Epithelial cell of proximal tubule (primary cell): ENCODE data around the gene TSPAN4. TPM values are rescaled to one million over a fixed set of nuclear protein-coding genes. Genes with fewer than 3 reads are reported as not detected.

Experiments used
- DNase-seq: peaks from one replicate; pipeline ENCODE4 v3.0.0-alpha.2; 2011; ENCODE audit warnings: low read depth
- H3K4me3 ChIP-seq: 2 replicates; pipeline ENCODE4 v1.5.1; 2011; ENCODE audit warnings: low read depth, mild to moderate bottlenecking, low read length
- total RNA-seq: library from RNA; depleted of rRNA; stranded (reverse); fragments of >200 nt; gene quantifications from 2 replicates; pipeline ENCODE4 v1.2.3, GENCODE V29; 2015
- TF ChIP-seq, protein P1 (sequence below): conservative IDR thresholded peaks from 2 replicates; pipeline ENCODE4 v1.5.1; 2012; ENCODE audit warnings: low read depth, mild to moderate bottlenecking, low read length

Gene TSPAN4
- total RNA-seq, 1 donor from 2014 or later = 118 TPM

DNA sequence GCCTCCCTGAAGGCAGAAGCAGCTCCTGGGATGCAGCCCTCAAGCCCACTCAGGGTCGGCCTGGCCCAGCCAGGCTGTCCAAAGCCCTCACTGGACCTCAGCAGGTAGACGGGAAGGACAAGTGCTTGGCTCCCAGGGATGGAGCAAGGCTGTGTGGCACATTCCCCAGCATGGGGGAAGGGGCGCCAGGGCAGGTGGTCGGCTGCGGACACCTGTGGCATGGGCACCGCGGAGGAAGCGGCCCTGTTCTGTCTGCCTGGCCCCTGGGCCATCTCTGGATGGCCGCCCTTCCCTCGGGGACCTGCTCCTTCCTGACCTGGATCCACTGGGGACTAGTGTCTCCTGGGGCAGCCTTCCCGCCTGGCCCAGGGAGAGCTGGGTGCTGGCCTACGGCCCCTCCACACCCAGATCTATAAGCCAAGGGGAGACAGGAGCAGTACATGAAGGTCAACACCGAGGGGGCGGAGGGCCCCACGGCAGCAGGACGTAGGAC, 42.0 kb downstream of the TSPAN4 start:
- TF ChIP-seq, protein P1, sequence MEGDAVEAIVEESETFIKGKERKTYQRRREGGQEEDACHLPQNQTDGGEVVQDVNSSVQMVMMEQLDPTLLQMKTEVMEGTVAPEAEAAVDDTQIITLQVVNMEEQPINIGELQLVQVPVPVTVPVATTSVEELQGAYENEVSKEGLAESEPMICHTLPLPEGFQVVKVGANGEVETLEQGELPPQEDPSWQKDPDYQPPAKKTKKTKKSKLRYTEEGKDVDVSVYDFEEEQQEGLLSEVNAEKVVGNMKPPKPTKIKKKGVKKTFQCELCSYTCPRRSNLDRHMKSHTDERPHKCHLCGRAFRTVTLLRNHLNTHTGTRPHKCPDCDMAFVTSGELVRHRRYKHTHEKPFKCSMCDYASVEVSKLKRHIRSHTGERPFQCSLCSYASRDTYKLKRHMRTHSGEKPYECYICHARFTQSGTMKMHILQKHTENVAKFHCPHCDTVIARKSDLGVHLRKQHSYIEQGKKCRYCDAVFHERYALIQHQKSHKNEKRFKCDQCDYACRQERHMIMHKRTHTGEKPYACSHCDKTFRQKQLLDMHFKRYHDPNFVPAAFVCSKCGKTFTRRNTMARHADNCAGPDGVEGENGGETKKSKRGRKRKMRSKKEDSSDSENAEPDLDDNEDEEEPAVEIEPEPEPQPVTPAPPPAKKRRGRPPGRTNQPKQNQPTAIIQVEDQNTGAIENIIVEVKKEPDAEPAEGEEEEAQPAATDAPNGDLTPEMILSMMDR = no peak
- no peak overlapping the region for H3K4me3 ChIP-seq
- DNase-seq = no peak

DNA sequence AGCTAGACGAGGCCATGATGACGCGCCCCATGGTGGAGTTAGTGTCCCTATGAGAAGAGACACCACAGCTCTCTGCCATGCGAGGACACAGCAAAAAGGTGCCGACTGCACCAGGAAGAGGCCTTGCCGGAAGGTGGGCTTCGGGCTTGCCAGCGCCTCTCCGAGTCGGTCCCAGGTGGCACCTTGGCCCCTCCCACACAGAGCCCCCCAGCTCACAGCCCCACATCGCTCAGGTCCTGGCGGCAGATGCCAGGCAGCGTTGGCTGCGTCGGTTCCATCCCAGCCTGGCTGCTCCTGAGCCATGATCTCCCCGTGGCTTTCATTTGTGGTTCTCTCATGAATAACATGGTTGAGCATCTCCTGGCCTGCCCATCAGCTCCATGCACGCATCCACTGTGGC, 43.9 kb downstream of the TSPAN4 start:
- H3K4me3 ChIP-seq = no peak overlapping the region
- DNase-seq = no peak
- TF ChIP-seq, protein P1 = no peak

DNA sequence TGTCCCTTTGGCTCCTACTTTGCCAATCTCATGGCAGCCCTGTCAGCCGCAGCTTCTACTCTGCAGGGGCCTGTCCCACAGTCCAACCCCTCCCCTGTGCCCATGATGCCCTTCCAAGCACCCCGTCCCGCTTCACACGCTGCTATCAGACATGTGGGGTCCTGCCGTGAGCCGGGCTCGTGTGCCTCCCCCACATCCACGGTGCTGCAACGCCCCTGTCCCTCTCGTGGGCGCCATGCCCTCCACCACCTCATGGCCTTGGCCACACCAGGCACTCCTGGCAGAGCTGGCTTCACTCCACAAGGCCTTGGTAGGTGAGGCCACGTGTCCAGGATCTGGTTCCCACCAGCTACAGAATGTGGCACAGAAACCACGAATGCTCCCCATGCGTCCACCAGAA, 44.9 kb downstream of the TSPAN4 start:
- DNase-seq = no peak
- TF ChIP-seq, protein P1 = no peak
- H3K4me3 ChIP-seq = no peak overlapping the region

- H3K4me3 ChIP-seq = no peak overlapping the region
- TF ChIP-seq, protein P1 = no peak
- DNase-seq = no peak
These were observed 45.9 kb downstream of the TSPAN4 start for GRCh38 chr11:888310-889212.

- no peak for DNase-seq
- no peak overlapping the region for H3K4me3 ChIP-seq
- TF ChIP-seq, protein P1 = no peak
These were observed 46.6 kb downstream of the TSPAN4 start for GRCh38 chr11:889257-889656.

DNA sequence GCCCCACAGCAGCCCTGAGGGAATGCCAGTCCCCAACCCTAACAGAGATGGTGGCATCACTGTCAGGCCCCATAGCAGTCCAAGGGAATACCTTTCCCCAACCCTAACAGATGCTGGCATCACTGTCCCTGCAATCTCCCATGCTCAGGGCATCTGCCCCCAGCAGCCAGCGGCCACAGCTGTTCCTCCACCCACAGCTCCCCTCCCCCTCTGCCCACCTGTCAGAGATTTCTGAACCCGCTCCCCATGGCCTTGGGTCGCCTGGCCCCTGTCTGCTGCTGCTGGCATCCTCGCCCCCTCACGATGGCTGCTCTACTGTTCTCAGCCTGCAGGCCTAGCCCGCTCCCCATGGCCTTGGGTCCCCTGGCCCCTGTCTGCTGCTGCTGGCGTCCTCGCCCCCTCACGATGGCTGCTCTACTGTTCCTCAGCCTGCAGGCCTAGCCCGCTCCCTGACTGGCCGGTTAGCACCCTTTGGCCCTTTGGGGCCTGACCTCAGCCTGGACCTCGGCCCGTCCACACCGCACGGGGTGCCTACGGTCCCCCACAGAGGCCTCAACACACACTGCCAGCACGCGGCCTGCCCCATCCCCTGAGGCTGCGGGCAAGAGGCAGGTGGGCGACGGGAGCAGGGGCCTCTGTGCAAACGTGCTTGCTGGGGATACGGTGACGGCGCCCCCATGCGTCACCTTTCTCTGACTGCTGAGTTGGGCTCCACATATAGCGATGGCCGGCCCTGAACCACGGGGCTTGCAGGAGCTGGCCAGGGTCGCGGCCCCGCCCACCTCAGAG, 47.2 kb downstream of the TSPAN4 start:
- no peak overlapping the region for H3K4me3 ChIP-seq
- TF ChIP-seq, protein P1 = no peak
- DNase-seq = no peak
